T-cell (primary cell): ENCODE data around the gene ROBO2. TPM values are rescaled to one million over a fixed set of nuclear protein-coding genes. Genes with fewer than 3 reads are reported as not detected.

Experiments used
- ATAC-seq, 4 experiments: fragments of 200-7000 bp in 3 of 4; fragments of 150-1000 bp in 1 of 4; cut with Tn5 transposase; replicated peaks in 1 of 4; 1 replicate in 3 of 4; 2 replicates in 1 of 4; pipeline ENCODE4 v1.10.0; 2021; ENCODE audit warnings: moderate library complexity in 3 of 4, mild to moderate bottlenecking in 2 of 4, moderate number of reproducible peaks in 1 of 4
- CTCF ChIA-PET, 2 donors: fragments of 300-600 bp; sonication (Branson Sonifier 250); formaldehyde crosslinking; loops; one replicate each; lab custom pipeline; 2022; ENCODE audit warnings: antibody characterized with exemption in 2 of 2; lab: Charles Lee
- POLR2A ChIA-PET, 2 donors: fragments of 300-600 bp; sonication (Branson Sonifier 250); formaldehyde crosslinking; loops; one replicate each; lab custom pipeline; 2022; ENCODE audit warnings: antibody characterized with exemption in 2 of 2; lab: Charles Lee
- DNase-seq, 35 experiments: peaks; one replicate each; pipeline versions ENCODE4 v3.0.0 to v3.0.0-alpha.2; 2013 to 2023
- H3K27ac ChIP-seq: one replicate; pipeline ENCODE4 v1.5.1; 2013; ENCODE audit warnings: low read length
- H3K27me3 ChIP-seq, 2 experiments: replicated peaks in 1 of 2; 1 replicate in 1 of 2; 2 replicates in 1 of 2; pipeline versions ENCODE4 v1.6.1 to v1.7.0; 2013; ENCODE audit warnings: low read length in 1 of 2, mixed read lengths in 1 of 2; ENCODE audit not compliant: control insufficient read depth in 2 of 2, insufficient read depth in 2 of 2; ENCODE audit errors: extremely low read depth in 1 of 2
- H3K36me3 ChIP-seq, 2 donors: 1 replicate in 1 of 2; 2 replicates in 1 of 2; pipeline versions ENCODE4 v1.6.1 to v1.7.0; 2013; ENCODE audit warnings: low read length in 1 of 2; ENCODE audit not compliant: control insufficient read depth in 2 of 2, insufficient read depth in 1 of 2; ENCODE audit errors: extremely low read depth in 1 of 2
- H3K4me1 ChIP-seq, 2 experiments: 1 replicate in 1 of 2; 2 replicates in 1 of 2; pipeline versions ENCODE4 v1.6.1 to v1.7.0; 2013; ENCODE audit warnings: low read length in 2 of 2, mixed read lengths in 1 of 2; ENCODE audit not compliant: insufficient read depth in 2 of 2, control insufficient read depth in 1 of 2; ENCODE audit errors: extremely low read depth in 1 of 2
- H3K4me3 ChIP-seq, 2 donors: 1 replicate in 1 of 2; 2 replicates in 1 of 2; pipeline versions ENCODE4 v1.5.1 to v1.7.0; 2013; ENCODE audit warnings: mild to moderate bottlenecking in 2 of 2, low read length in 1 of 2, moderate library complexity in 1 of 2; ENCODE audit not compliant: control insufficient read depth in 1 of 2; ENCODE audit errors: extremely low read depth in 1 of 2
- H3K9me3 ChIP-seq: 2 replicates; pipeline ENCODE4 v1.7.0; 2013
- H3K27ac Mint-ChIP-seq, 2 donors: one replicate each; pipeline ENCODE4 v1.8.0; 2020 to 2021; ENCODE audit warnings: mild to moderate bottlenecking in 2 of 2, mixed read lengths in 2 of 2
- H3K27me3 Mint-ChIP-seq, 2 donors: one replicate each; pipeline ENCODE4 v1.8.0; 2021 to 2022; ENCODE audit warnings: mixed read lengths in 2 of 2
- H3K36me3 Mint-ChIP-seq: one replicate; pipeline ENCODE4 v1.8.0; 2021; ENCODE audit warnings: mixed read lengths
- H3K4me1 Mint-ChIP-seq, 3 donors: one replicate each; pipeline ENCODE4 v1.8.0; 2020 to 2022; ENCODE audit warnings: mixed read lengths in 3 of 3, mild to moderate bottlenecking in 1 of 3
- H3K4me3 Mint-ChIP-seq, 3 donors: one replicate each; pipeline ENCODE4 v1.8.0; 2020 to 2022; ENCODE audit warnings: mild to moderate bottlenecking in 3 of 3, mixed read lengths in 3 of 3, moderate library complexity in 3 of 3
- H3K9me3 Mint-ChIP-seq, 3 donors: one replicate each; pipeline ENCODE4 v1.8.0; 2020 to 2022; ENCODE audit warnings: mixed read lengths in 3 of 3
- WGBS: methylation state at CpG from one replicate; pipeline ENCODE4 v1.1.5; 2013; ENCODE audit warnings: missing lambda C conversion rate; ENCODE audit not compliant: insufficient coverage; 5-methylcytosine and 5-hydroxymethylcytosine counted together
- total RNA-seq, 35 experiments: library from RNA in 6 of 35; stranded (reverse) in 6 of 35; fragments of 120-200 nt in 1 of 35; gene quantifications; one replicate each; pipeline versions ENCODE4 v1.2.1 to v1.2.4 and lab custom pipeline; 2013 to 2026

The ROBO2 gene
- total RNA-seq, 5 donors from 2014 or later (not counting 1 experiment from before 2014, with no cell fraction given): not detected

DNA sequence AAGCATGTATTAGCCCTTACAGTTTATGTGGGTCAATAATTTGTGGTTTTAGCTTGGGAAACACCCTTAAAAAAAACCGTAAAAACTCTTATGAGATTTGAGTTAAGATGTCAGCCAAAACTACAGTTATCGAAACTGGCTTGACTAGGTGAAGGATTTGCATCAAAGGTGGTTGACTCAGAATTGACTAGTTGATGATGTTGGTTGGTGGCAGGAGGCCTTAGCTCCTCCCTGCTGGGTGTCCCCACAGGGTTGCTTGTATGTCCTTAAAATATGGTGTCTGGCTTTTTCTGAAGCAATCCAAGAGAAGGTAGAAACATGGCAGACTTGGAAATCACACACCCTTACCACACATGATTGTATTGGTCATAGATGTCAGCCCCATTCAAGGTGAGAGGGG, 305.1 kb downstream of the ROBO2 start:
- Mint-ChIP-seq H3K36me3 (no peaks in the 10 kb centered on the region), H3K4me1 (no peaks in the 10 kb centered on the region), H3K27me3 (no peaks in the 10 kb centered on the region), H3K27ac (no peak overlapping the region), H3K4me3 (no peak overlapping the region), H3K9me3 (peaks cover 12 to 23% (median 18%) of the 10 kb centered on the region in 3 donors)
- ChIA-PET POLR2A (no interaction called here), CTCF (no interaction called here)
- Histone ChIP-seq H3K27me3 (no peaks in the 10 kb centered on the region), H3K4me1 (no peaks in the 10 kb centered on the region), H3K4me3 (no peak overlapping the region), H3K27ac (no peak overlapping the region), H3K36me3 (no peaks in the 10 kb centered on the region), H3K9me3 (no peaks in the 10 kb centered on the region)
- ATAC-seq: no peak
- no peak for DNase-seq
- WGBS: 100% methylated on average over 2 of the region's 2 CpGs

DNA sequence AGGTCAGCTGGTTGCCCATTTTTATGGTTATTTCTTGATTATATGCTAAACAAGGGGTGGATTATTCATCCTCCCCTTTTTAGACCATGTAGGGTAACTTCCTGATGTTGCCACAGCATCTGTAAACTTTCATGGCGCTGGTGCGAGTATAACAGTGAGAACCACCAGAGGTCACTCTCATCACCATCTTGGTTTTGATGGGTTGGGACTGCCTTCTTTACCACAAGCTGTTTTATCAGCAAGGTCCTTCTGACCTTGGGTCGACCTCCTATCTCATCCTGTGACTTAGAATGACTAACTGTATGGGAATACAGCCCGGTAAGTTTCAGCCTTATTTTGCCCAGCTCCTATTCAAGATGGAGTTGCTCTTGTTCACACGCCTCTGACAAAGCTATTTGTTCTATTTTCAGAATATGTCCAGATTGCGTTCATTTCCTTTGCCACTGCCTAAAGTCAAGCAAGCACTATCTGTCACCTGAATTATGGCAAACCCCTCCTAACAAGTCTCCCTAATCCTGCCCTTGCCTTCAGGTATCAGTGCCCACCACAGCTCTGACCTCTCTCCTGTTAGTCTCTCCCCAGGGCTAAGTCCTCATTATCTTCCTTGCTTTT, 308.5 kb downstream of the ROBO2 start:
- ATAC-seq (no peak), DNase-seq (no peak)
- H3K4me1 ChIP-seq: no peaks in the 10 kb centered on the region
- H3K27me3 Mint-ChIP-seq: no peaks in the 10 kb centered on the region
- POLR2A ChIA-PET: no interaction called here
- H3K9me3 ChIP-seq: no peaks in the 10 kb centered on the region
- peaks cover 16 to 31% (median 22%) of the 10 kb centered on the region in 3 donors for H3K9me3 Mint-ChIP-seq
- CTCF ChIA-PET: no interaction called here
- H3K27me3 ChIP-seq: no peaks in the 10 kb centered on the region
- no peak overlapping the region for H3K4me3 ChIP-seq
- H3K27ac Mint-ChIP-seq: no peak overlapping the region
- H3K27ac ChIP-seq: no peak overlapping the region
- 81% methylated on average over 3 of the region's 6 CpGs for WGBS
- no peaks in the 10 kb centered on the region for H3K4me1 Mint-ChIP-seq
- H3K36me3 ChIP-seq: no peaks in the 10 kb centered on the region
- no peaks in the 10 kb centered on the region for H3K36me3 Mint-ChIP-seq
- H3K4me3 Mint-ChIP-seq: no peak overlapping the region

DNA sequence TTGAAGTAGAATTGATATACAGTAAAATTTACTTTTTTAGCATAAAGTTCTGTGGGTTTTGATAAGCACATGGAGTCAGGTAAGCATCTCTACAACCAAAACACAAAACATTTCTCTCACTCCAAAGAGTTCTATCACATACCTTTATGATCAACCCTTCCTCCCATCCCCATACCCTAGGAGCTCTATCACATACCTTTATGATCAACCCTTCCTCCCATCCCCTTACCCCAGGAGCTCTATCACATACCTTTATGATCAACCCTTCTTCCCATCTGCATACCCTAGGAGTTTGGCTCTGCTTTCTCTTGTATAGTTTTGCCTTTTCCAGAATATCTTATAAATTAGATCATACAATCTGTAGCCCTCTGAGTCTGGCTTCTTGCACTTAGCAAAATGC, 315.1 kb downstream of the ROBO2 start:
- H3K9me3 ChIP-seq: no peaks in the 10 kb centered on the region
- Mint-ChIP-seq H3K27me3 (no peaks in the 10 kb centered on the region), H3K4me3 (no peak overlapping the region), H3K4me1 (no peaks in the 10 kb centered on the region), H3K36me3 (no peaks in the 10 kb centered on the region), H3K27ac (no peak overlapping the region), H3K9me3 (peaks cover 17 to 26% (median 23%) of the 10 kb centered on the region in 3 donors)
- no peak for DNase-seq
- H3K4me1 ChIP-seq: no peaks in the 10 kb centered on the region
- ChIA-PET POLR2A (no interaction called here), CTCF (no interaction called here)
- no peak overlapping the region for H3K4me3 ChIP-seq
- no peaks in the 10 kb centered on the region for H3K36me3 ChIP-seq
- no peak overlapping the region for H3K27ac ChIP-seq
- no peaks in the 10 kb centered on the region for H3K27me3 ChIP-seq
- peak in 1 of 4 experiments; percentile 41 for ATAC-seq

DNA sequence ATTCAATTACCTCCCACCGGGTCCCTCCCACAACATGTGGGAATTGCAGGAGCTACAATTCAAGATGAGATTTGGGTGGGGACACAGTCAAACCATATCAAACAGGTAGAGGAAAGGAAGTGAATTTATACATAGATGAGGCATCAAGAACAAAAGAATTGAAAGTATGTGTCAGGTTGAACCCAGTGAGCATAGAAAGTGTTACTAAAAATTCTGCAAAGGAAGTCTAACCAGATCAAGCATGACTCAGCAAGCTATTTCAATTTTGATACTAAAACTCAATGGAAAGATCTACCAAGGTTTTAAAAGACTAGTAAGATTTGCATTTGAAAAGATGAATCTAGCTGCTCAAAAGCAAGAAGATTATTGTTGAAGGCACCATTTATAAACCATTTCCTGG, 323.0 kb downstream of the ROBO2 start:
- ChIA-PET CTCF (no interaction called here), POLR2A (no interaction called here)
- no peaks in the 10 kb centered on the region for H3K4me1 ChIP-seq
- ATAC-seq (no peak), DNase-seq (no peak)
- Mint-ChIP-seq H3K9me3 (peaks cover 30 to 33% (median 32%) of the 10 kb centered on the region in 3 donors), H3K27ac (no peak overlapping the region), H3K36me3 (no peaks in the 10 kb centered on the region), H3K27me3 (no peaks in the 10 kb centered on the region), H3K4me1 (no peaks in the 10 kb centered on the region), H3K4me3 (no peak overlapping the region)
- H3K4me3 ChIP-seq: no peak overlapping the region
- no peaks in the 10 kb centered on the region for H3K9me3 ChIP-seq
- H3K36me3 ChIP-seq: no peaks in the 10 kb centered on the region
- H3K27ac ChIP-seq: no peak overlapping the region
- H3K27me3 ChIP-seq: no peaks in the 10 kb centered on the region
- no CpG with 5 or more reads among the region's 1 CpG for WGBS

DNA sequence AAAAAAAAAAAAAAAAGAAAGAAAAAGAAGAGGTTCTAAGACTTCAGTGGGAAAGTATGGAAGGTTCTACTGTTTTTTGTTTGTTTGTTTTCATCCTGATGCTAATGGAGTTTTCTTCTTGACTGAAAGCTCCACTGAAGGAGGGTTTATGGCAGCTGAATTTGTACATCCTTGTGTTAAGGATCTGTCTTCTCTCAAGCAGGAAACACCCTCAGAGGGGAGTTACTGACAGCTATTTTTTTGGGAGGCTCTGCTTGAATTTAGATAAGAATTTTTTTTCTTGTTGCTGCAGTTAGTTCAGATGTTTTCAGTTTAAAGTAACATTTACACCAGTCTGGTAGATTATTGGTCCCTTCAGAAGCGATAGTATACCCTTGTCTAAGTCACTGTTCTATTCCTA, 325.3 kb downstream of the ROBO2 start:
- Histone ChIP-seq H3K27me3 (no peaks in the 10 kb centered on the region), H3K9me3 (no peaks in the 10 kb centered on the region), H3K27ac (no peak overlapping the region), H3K36me3 (no peaks in the 10 kb centered on the region), H3K4me1 (no peaks in the 10 kb centered on the region), H3K4me3 (no peak overlapping the region)
- Mint-ChIP-seq H3K36me3 (no peaks in the 10 kb centered on the region), H3K27ac (no peak overlapping the region), H3K4me1 (no peaks in the 10 kb centered on the region), H3K4me3 (no peak overlapping the region), H3K27me3 (no peaks in the 10 kb centered on the region), H3K9me3 (peaks cover 25 to 33% (median 25%) of the 10 kb centered on the region in 3 donors)
- POLR2A ChIA-PET: no interaction called here
- DNase-seq (no peak), ATAC-seq (no peak)
- no CpG with 5 or more reads among the region's 1 CpG for WGBS
- CTCF ChIA-PET: interaction anchor here in 1 of 2 donors (0.7 kb wide), 1 partner anchor 9 kb away, joined by 5 read pairs; no protein-coding TSS in a partner anchor

DNA sequence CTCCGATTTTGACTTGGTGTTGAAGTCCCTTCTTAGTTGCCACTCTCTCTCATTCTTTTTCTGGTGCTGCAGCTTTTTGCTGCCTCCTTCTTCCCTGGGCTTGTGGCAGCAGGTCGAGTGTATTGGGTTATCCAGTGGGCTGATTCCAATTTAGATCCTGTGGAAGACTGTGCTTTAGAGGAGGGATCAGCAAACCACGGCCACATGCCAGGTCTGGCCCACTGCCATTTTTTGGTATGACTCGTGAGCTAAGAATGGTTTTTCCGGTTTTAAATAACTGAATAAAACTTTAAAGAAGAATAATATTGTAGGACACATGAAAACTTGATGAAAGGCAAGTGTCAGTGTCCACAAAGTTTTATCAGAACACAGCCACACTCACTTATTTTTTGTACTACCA, 330.5 kb downstream of the ROBO2 start:
- ATAC-seq: no peak
- no peaks in the 10 kb centered on the region for H3K36me3 ChIP-seq
- CTCF ChIA-PET: no interaction called here
- Mint-ChIP-seq H3K9me3 (peaks cover 8 to 18% (median 10%) of the 10 kb centered on the region in 3 donors), H3K27me3 (no peaks in the 10 kb centered on the region), H3K4me1 (no peaks in the 10 kb centered on the region), H3K36me3 (no peaks in the 10 kb centered on the region), H3K27ac (no peak overlapping the region), H3K4me3 (no peak overlapping the region)
- WGBS: no CpG with 5 or more reads among the region's 5 CpGs
- POLR2A ChIA-PET: no interaction called here
- no peak overlapping the region for H3K27ac ChIP-seq
- DNase-seq: no peak
- no peaks in the 10 kb centered on the region for H3K9me3 ChIP-seq
- H3K4me3 ChIP-seq: no peak overlapping the region
- no peaks in the 10 kb centered on the region for H3K27me3 ChIP-seq
- no peaks in the 10 kb centered on the region for H3K4me1 ChIP-seq

DNA sequence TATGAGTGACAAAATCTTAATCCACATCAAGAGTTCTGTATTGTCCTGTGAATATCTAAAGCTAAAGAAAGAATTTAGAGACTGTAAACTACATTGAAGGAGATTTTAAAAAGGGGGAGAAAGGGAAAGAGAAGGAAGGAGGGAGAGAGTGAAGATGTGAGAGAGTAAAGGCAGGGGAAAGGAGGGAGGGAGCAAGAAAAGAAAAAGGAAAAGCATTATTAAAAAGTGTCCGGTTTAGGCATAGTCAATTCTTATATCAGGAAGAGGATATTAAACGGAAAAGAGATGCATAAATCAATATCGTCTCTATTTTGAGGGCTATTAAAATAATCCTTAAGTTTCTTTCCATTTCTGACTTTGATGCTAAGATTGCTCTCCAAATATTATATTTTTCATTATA, 332.1 kb downstream of the ROBO2 start:
- no peak overlapping the region for H3K4me3 Mint-ChIP-seq
- ChIA-PET CTCF (no interaction called here), POLR2A (no interaction called here)
- no peaks in the 10 kb centered on the region for H3K27me3 ChIP-seq
- whole genome bisulfite sequencing: no CpG with 5 or more reads among the region's 3 CpGs
- no peaks in the 10 kb centered on the region for H3K27me3 Mint-ChIP-seq
- no peak for ATAC-seq
- no peak for DNase-seq
- H3K4me1 Mint-ChIP-seq: no peaks in the 10 kb centered on the region
- no peak overlapping the region for H3K4me3 ChIP-seq
- H3K4me1 ChIP-seq: no peaks in the 10 kb centered on the region
- no peaks in the 10 kb centered on the region for H3K36me3 ChIP-seq
- H3K27ac ChIP-seq: no peak overlapping the region
- peaks cover 5 to 22% (median 9%) of the 10 kb centered on the region in 3 donors for H3K9me3 Mint-ChIP-seq
- no peaks in the 10 kb centered on the region for H3K9me3 ChIP-seq
- H3K36me3 Mint-ChIP-seq: no peaks in the 10 kb centered on the region
- no peak overlapping the region for H3K27ac Mint-ChIP-seq
